Panc1 (cell line): ENCODE measurements around the gene SYNPO2L. TPM values are rescaled to one million over a fixed set of nuclear protein-coding genes. Genes with fewer than 3 reads are reported as not detected.

Experiments used
- ATAC-seq: fragments of 200-7000 bp; cut with Tn5 transposase; 2 replicates; pipeline ENCODE4 v1.9.1; 2020; ENCODE audit warnings: mild to moderate bottlenecking, moderate library complexity
- BruUV-seq: library from RNA; stranded (reverse); fragments of 400-500 nt; replicated peaks from 2 replicates; lab custom pipeline; 2021; lab: Mats Ljungman, UMichigan
- CTCF ChIA-PET: fragments of 300-600 bp; sonication (Branson Sonifier 250); formaldehyde crosslinking; loops from one replicate; lab custom pipeline; 2022; ENCODE audit warnings: antibody characterized with exemption; lab: Charles Lee
- POLR2A ChIA-PET: fragments of 300-600 bp; sonication (Branson Sonifier 250); formaldehyde crosslinking; loops from one replicate; lab custom pipeline; 2022; ENCODE audit warnings: antibody characterized with exemption; lab: Charles Lee
- DNase-seq: peaks from one replicate; pipeline ENCODE4 v3.0.0-alpha.2; 2010; ENCODE audit warnings: low read depth, low spot score
- H3K27ac ChIP-seq: 2 replicates; pipeline ENCODE4 v1.5.1; 2011; ENCODE audit warnings: mild to moderate bottlenecking, low read length, inconsistent platforms
- H3K27me3 ChIP-seq: fragments of 200-500 bp; sonication (Bioruptor generic); 2 replicates; pipeline ENCODE4 v1.6.0; 2014; ENCODE audit warnings: low read length, inconsistent platforms; ENCODE audit not compliant: control insufficient read depth, insufficient read depth
- H3K36me3 ChIP-seq: fragments of 200-500 bp; sonication (Bioruptor generic); 2 replicates; pipeline ENCODE4 v1.5.1; 2014; ENCODE audit warnings: inconsistent platforms, mild to moderate bottlenecking, low read length, moderate library complexity; ENCODE audit not compliant: control insufficient read depth, insufficient read depth
- H3K4me1 ChIP-seq: 2 replicates; pipeline ENCODE4 v1.5.1; 2011; ENCODE audit warnings: inconsistent platforms, mild to moderate bottlenecking, low read length, moderate library complexity; ENCODE audit not compliant: control insufficient read depth, insufficient read depth
- H3K4me3 ChIP-seq, 2 experiments: 2 replicates each; pipeline ENCODE4 v1.5.1; 2011 to 2012; ENCODE audit warnings: low read depth in 2 of 2, low read length in 2 of 2, mild to moderate bottlenecking in 2 of 2, inconsistent platforms in 1 of 2, moderate library complexity in 1 of 2
- H3K9me3 ChIP-seq: fragments of 200-500 bp; sonication (Bioruptor generic); 2 replicates; pipeline ENCODE4 v1.5.1; 2014; ENCODE audit warnings: low read depth, mild to moderate bottlenecking, inconsistent platforms, low read length, moderate library complexity; ENCODE audit not compliant: control insufficient read depth, insufficient read depth
- POLR2AphosphoS5 ChIP-seq: IDR thresholded peaks from 2 replicates; pipeline ENCODE4 v1.6.1; 2012; ENCODE audit warnings: mild to moderate bottlenecking, low read depth, low read length, moderate library complexity
- SIN3A ChIP-seq: IDR thresholded peaks from 2 replicates; pipeline ENCODE4 v1.6.1; 2012; ENCODE audit warnings: low read depth, mild to moderate bottlenecking, low read length, moderate library complexity, borderline replicate concordance; ENCODE audit not compliant: insufficient read depth
- TCF7L2 ChIP-seq: IDR thresholded peaks from 2 replicates; pipeline ENCODE4 v1.6.1; 2011; ENCODE audit warnings: mild to moderate bottlenecking, low read depth, low read length, inconsistent platforms
- in situ Hi-C: cut with HindIII; loops from 2 replicates; pipeline ENCODE4 v1.10.0; 2016; ENCODE audit warnings: low sequenced_read_pairs, low pct_unique_long_range_greater_than_20kb
- intact Hi-C: fragments of 100-400 bp; cut with micrococcal nuclease; formaldehyde crosslinking; loops from one replicate; pipeline ENCODE4 v1.10.0; 2022; ENCODE audit not compliant: unreplicated experiment
- total RNA-seq: library from RNA; stranded (reverse); gene quantifications from one replicate; pipeline ENCODE4 v1.2.1, GENCODE V29; 2021; ENCODE audit not compliant: unreplicated experiment
- TF ChIP-seq, protein P1 (sequence below): fragments of 450-650 bp; IDR thresholded peaks from 2 replicates; pipeline ENCODE4 v1.5.1; 2017; ENCODE audit warnings: mild to moderate bottlenecking
- TF ChIP-seq, protein P2 (sequence below), 2 experiments: IDR thresholded peaks; 2 replicates each; pipeline ENCODE4 v1.6.1; 2011 to 2012; ENCODE audit warnings: low read depth in 2 of 2, control low read depth in 1 of 2, low read length in 1 of 2, mild to moderate bottlenecking in 1 of 2, moderate library complexity in 1 of 2; ENCODE audit not compliant: insufficient read depth in 1 of 2

The SYNPO2L gene
- total RNA-seq, 1 experiment from 2014 or later = not detected

DNA sequence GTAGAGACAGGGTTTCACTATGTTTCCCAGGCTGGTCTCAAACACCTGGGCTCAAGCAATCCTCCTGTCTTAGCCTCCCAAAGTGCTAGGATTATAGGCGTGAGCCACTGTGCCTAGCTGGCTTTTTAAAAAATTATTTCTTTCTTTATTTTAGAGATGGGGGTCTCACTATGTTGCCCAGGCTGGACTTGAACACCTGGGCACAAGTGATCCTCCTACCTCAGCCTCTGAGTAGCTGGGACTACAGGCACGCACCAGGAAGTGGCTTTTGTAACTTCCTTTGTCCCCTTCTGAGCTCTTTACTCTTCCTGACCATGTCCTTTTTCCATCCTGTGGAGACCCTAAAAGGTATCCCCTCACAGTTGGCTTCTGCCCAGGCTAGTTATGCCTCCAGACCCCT is 12.5 kb downstream of the SYNPO2L start:
- in situ Hi-C loops (no loop called here), intact Hi-C loops (loop anchor here (10.0 kb wide), 1 partner anchor 379 kb away; no protein-coding TSS in a partner anchor)
- DNase-seq (no peak), ATAC-seq (no peak)
- BruUV-seq = no TSS peak
- Histone ChIP-seq H3K27me3 (no peaks in the 10 kb centered on the region), H3K9me3 (no peaks in the 10 kb centered on the region), H3K4me1 (no peaks in the 10 kb centered on the region), H3K27ac (no peak overlapping the region), H3K4me3 (no peak overlapping the region), H3K36me3 (no peaks in the 10 kb centered on the region)
- ChIA-PET POLR2A (interaction anchor here (0.7 kb wide), 1 partner anchor 114 kb away, joined by 8 read pairs; no protein-coding TSS in a partner anchor), CTCF (interaction anchor here (0.5 to 3.0 kb wide), 14 partner anchors 17 to 371 kb away, joined by 3 to 23 read pairs (median 6); partner anchors contain the start of gene USP54)
- TF ChIP-seq, protein P1, sequence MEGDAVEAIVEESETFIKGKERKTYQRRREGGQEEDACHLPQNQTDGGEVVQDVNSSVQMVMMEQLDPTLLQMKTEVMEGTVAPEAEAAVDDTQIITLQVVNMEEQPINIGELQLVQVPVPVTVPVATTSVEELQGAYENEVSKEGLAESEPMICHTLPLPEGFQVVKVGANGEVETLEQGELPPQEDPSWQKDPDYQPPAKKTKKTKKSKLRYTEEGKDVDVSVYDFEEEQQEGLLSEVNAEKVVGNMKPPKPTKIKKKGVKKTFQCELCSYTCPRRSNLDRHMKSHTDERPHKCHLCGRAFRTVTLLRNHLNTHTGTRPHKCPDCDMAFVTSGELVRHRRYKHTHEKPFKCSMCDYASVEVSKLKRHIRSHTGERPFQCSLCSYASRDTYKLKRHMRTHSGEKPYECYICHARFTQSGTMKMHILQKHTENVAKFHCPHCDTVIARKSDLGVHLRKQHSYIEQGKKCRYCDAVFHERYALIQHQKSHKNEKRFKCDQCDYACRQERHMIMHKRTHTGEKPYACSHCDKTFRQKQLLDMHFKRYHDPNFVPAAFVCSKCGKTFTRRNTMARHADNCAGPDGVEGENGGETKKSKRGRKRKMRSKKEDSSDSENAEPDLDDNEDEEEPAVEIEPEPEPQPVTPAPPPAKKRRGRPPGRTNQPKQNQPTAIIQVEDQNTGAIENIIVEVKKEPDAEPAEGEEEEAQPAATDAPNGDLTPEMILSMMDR = no peak
- TF ChIP-seq TCF7L2 = no peak
- TF ChIP-seq POLR2AphosphoS5 = no peak
- TF ChIP-seq SIN3A = no peak
- TF ChIP-seq, protein P2, sequence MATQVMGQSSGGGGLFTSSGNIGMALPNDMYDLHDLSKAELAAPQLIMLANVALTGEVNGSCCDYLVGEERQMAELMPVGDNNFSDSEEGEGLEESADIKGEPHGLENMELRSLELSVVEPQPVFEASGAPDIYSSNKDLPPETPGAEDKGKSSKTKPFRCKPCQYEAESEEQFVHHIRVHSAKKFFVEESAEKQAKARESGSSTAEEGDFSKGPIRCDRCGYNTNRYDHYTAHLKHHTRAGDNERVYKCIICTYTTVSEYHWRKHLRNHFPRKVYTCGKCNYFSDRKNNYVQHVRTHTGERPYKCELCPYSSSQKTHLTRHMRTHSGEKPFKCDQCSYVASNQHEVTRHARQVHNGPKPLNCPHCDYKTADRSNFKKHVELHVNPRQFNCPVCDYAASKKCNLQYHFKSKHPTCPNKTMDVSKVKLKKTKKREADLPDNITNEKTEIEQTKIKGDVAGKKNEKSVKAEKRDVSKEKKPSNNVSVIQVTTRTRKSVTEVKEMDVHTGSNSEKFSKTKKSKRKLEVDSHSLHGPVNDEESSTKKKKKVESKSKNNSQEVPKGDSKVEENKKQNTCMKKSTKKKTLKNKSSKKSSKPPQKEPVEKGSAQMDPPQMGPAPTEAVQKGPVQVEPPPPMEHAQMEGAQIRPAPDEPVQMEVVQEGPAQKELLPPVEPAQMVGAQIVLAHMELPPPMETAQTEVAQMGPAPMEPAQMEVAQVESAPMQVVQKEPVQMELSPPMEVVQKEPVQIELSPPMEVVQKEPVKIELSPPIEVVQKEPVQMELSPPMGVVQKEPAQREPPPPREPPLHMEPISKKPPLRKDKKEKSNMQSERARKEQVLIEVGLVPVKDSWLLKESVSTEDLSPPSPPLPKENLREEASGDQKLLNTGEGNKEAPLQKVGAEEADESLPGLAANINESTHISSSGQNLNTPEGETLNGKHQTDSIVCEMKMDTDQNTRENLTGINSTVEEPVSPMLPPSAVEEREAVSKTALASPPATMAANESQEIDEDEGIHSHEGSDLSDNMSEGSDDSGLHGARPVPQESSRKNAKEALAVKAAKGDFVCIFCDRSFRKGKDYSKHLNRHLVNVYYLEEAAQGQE (IDR thresholded peaks at IDR 0.05; ENCODE audit: insufficient read depth in 1 of 2, low read depth in 2 of 2, low read length in 1 of 2) = no peak

DNA sequence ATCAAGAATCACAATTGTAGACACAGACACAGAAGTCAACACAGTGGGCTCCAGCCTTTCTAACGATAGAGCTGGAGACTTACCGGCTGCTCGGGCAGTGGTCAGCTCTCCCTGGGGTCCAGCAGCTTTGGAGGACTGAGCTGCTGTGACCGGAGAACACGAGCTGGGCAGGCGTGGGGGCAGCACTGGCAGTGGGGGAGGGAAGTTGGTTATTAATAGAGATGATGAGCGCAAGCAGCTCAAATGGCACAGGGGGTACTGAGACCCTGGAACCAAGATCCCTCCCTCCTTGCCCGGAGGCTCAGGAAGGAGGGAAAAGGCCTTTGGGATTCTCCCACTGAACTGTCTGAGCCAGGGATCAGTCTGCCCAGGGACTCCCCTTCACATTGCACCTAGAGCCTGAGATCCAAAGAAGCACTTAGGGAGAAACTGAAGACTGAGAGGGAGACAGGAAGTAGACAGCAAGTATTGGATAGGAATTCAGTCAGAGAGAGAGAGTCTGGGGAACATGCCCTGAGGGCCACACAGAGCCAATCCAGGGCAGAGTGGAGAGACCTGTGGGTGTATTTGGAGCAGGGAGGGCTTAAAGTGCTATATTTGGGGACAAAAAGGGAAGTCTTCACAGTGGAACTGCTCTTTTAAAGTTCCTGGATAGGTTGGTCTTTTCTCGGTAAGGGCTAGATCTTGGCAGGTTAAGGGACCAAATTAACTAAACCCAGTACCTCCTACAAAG is 14.3 kb downstream of the SYNPO2L start, which contains the start of gene MYOZ1:
Gene MYOZ1, minus strand, starts transcription at position 147 of the 733 bp plus-strand sequence. CDS start 1,457 bp downstream, outside the sequence.
- Histone ChIP-seq H3K4me1 (no peaks in the 10 kb centered on the region), H3K27me3 (no peaks in the 10 kb centered on the region; the same call in 1 of the 2 replicates), H3K9me3 (no peaks in the 10 kb centered on the region), H3K36me3 (no peaks in the 10 kb centered on the region), H3K27ac (no peak within 1 kb of the TSS), H3K4me3 (no peak within 1 kb of the TSS)
- TF ChIP-seq TCF7L2 (no peak), POLR2AphosphoS5 (no peak), SIN3A (no peak)
- TF ChIP-seq, protein P1 = no peak
- TF ChIP-seq, protein P2 (IDR thresholded peaks at IDR 0.05; ENCODE audit: insufficient read depth in 1 of 2, low read depth in 2 of 2, low read length in 1 of 2) = no peak
- POLR2A ChIA-PET = interaction anchor here (0.5 to 0.6 kb wide), 3 partner anchors 99 to 578 kb away, joined by 4 to 6 read pairs (median 5); no protein-coding TSS in a partner anchor
- intact Hi-C loops (loop anchor here (10.0 kb wide), 1 partner anchor 377 kb away; no protein-coding TSS in a partner anchor), in situ Hi-C loops (no loop called here)
- DNase-seq (no peak), ATAC-seq (peak; percentile 37)
- CTCF ChIA-PET = no interaction called here
- no TSS peak for BruUV-seq
